ENCODE results near the gene KIF5A. TPM values are rescaled to one million over a fixed set of nuclear protein-coding genes. Genes with fewer than 3 reads are reported as not detected.

Gene KIF5A
- total RNA-seq, result under 0.01 TPM in 1 of 2 replicates, not detected in the other

GRCh38 chr12:57549909-57550640 is at the start of gene KIF5A:
TSS of gene KIF5A (plus strand) at chr12:57550044. CDS start at chr12:57550272, 228 bp downstream.

DNA sequence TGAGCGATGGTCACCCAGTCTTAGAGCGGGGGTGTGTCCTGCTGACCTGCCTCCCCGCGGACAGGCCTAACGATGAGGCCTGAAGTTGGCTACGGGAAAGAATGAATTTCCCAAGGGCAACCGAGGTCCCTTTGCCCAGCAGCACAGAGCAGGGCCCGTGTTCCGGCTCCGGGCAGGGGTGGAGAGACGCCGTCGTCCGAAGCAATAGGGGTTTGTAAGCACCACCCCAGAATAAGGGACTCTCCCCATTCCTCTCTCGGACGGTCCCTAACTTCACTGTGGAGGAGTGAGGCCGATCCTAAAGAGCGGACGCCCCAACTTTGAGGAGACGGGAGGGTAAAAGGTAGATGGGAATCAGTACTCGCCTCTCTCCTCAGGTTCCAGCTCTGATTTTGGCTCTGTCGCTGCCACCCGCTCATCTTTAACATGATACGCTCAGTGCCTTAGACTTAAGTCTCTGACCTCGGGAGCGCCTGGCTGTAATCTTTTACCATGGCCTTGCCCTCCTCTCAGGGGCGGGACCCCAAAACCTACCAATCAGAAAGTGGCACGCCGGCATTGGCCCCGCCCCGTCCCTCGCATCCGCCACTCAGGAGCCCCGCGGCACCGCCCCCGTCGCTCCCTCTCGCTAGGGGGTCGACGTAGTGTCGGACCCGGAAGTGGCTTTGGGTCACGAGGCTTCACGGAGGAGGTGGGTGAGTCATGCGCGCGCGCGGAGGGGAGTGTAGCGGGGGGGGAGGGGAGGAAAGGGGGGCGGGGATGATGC is 29.6 kb upstream of the KIF5A start, which contains the start of gene DDIT3:
TSS of gene DDIT3 (minus strand) at position 462 of the 766 bp plus-strand sequence. CDS start 3,108 bp downstream, outside the sequence.

GRCh38 chr12:57522011-57522886 is 27.6 kb upstream of the KIF5A start, which contains the start of gene MBD6:
TSS of gene MBD6 (plus strand) at chr12:57522824. CDS start at chr12:57524304, 1,480 bp downstream.

DNA sequence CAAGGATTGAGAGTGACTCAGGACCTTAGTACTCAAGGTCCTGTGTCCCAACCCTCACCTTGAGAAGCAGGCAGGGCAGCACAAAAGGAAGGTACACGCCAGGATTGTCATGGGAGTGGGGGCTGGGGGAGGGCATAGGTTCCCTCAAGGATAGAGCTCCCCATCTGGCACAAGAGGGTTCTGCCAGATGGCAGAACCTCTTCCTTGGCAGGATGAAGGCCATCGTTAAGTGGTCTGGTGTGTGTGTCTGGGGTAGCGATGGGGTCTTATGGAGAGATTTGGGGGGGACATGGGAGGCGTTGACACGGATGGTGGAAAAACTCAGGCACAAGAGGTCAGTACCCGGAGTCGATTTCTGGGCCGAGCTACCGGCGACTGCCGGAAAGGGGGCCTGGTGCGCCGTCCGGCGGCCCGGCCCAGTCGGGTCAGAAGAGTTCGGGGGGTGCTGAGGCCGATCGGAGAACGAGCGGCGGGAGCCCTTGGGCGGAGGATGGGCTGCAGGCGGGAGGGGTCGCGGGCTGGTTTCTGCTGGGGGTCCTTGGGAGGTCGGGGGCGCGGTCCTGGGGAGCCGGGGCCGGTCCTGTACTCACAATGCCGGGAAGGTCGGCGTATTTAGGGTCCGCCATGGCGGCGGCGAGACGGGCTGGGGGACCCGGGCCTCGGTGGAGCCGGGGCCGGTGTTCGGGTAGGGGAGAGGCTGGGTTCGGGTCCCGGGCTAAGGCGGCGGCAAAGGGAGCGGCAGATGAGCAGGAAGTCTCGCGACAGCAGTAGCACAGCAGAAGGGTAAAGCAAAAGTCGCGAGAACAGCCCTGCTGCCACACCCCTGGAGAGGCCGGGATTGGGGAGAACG is 3.2 kb upstream of the KIF5A start, which contains the start of gene DCTN2:
TSS of gene DCTN2 (minus strand) at position 755 of the 850 bp plus-strand sequence. CDS start at position 626, 129 bp downstream.

GRCh38 chr12:57590864-57591781 is 41.3 kb downstream of the KIF5A start, which contains the start of gene PIP4K2C:
TSS of gene PIP4K2C (plus strand) at chr12:57591192. CDS start at chr12:57591290, 98 bp downstream.

GRCh38 chr12:57604454-57604991 is 54.7 kb downstream of the KIF5A start, which contains the start of gene DTX3:
TSS of gene DTX3 (plus strand) at chr12:57604824. CDS start at chr12:57606518, 1,694 bp downstream.

GRCh38 chr12:57611108-57611826 is 61.4 kb downstream of the KIF5A start, which contains the start of gene ARHGEF25:
TSS of gene ARHGEF25 (plus strand) at chr12:57611435. CDS start at chr12:57611895, 460 bp downstream.

DNA sequence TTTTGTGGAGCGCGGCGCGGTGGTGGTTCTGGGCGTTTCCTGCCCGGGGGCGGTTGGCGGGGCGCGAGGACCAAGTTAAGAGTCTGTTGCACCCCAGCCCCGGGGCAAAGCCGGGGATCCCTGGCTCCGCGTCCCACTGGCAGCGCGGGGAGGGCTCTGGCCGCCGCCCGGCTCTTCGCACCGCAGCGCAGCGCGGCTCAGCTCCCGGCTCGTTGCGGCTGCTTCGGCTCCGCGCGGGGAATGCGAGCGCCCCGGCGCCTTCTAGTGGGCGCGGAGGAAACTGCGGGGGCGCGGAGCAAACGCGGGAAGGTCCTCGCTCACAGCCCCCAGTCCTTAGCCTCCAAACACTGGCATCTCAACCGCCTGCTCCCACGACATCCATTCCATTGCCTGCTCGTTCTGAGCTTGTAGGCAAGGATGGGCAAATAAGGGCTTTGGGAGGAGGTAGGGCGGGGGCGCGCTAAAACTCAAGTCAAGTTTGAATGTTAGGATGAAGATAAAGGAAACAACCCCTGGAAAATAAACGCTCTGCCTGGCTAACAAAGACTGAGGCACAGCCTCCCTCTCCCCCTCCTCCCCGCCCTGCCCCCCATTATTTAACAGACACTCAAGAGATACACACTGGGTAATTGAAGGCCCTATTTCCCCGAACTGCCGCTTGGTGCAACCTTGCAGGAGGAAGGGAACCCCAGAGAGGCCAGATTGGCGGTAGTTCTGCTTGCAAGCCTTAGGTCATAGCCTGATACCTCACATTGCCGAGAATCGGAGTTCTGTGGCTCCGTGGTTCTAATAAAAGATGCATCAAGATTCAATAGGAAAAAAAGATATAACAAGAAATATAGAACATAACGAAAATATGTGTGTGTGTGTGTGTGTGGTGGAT is 83.4 kb downstream of the KIF5A start, which contains the start of gene B4GALNT1:
TSS of gene B4GALNT1 (minus strand) at position 244 of the 883 bp plus-strand sequence. CDS start 1,069 bp downstream, outside the sequence.

Other genes starting within 250 kb of the KIF5A start
- 6.7 and 12.6 TPM in 2 replicates for gene R3HDM2, start 119.0 kb upstream of the KIF5A start, total RNA-seq
- not detected in 2 replicates for gene INHBC, start 115.3 kb upstream of the KIF5A start, total RNA-seq
- gene INHBE, start 94.7 kb upstream of the KIF5A start, total RNA-seq, result 0.96 and 1.3 TPM in 2 replicates
- under 0.01 TPM in 1 of 2 replicates, not detected in the other for gene GLI1, start 90.3 kb upstream of the KIF5A start, total RNA-seq
- gene ARHGAP9, start 70.2 kb upstream of the KIF5A start, total RNA-seq, result not detected in 2 replicates
- 191 and 216 TPM in 2 replicates for gene MARS1, start 62.0 kb upstream of the KIF5A start, total RNA-seq
- gene DDIT3, start 29.5 kb upstream of the KIF5A start, total RNA-seq, result 75.9 and 79.7 TPM in 2 replicates
- gene MBD6, start 27.2 kb upstream of the KIF5A start, total RNA-seq, result 4.5 and 6.0 TPM in 2 replicates
- gene DCTN2, start 2.9 kb upstream of the KIF5A start, total RNA-seq, result 77.6 and 95.4 TPM in 2 replicates
- gene PIP4K2C, start 41.1 kb downstream of the KIF5A start, total RNA-seq, result 47.5 and 52.2 TPM in 2 replicates
- gene DTX3, start 54.8 kb downstream of the KIF5A start, total RNA-seq, result 2.1 and 7.0 TPM in 2 replicates
- gene ARHGEF25, start 61.4 kb downstream of the KIF5A start, total RNA-seq, result 1.9 and 2.2 TPM in 2 replicates
- 0.48 TPM in 1 of 2 replicates, not detected in the other for gene B4GALNT1, start 83.2 kb downstream of the KIF5A start, total RNA-seq
- 126 and 136 TPM in 2 replicates for gene OS9, start 144.1 kb downstream of the KIF5A start, total RNA-seq
- gene AGAP2, start 188.7 kb downstream of the KIF5A start, total RNA-seq, result under 0.01 and 0.21 TPM in 2 replicates
- 82.2 and 98.0 TPM in 2 replicates for gene TSPAN31, start 195.0 kb downstream of the KIF5A start, total RNA-seq
- 128 and 199 TPM in 2 replicates for gene CDK4, start 202.3 kb downstream of the KIF5A start, total RNA-seq
- 7.7 and 11.1 TPM in 2 replicates for gene MARCHF9, start 205.1 kb downstream of the KIF5A start, total RNA-seq
- gene CYP27B1, start 217.0 kb downstream of the KIF5A start, total RNA-seq, result 3.2 and 6.5 TPM in 2 replicates
- gene METTL1, start 222.1 kb downstream of the KIF5A start, total RNA-seq, result 5.5 and 13.3 TPM in 2 replicates
- 3.6 and 10.4 TPM in 2 replicates for gene EEF1AKMT3, start 222.6 kb downstream of the KIF5A start, total RNA-seq
- gene TSFM, start 232.7 kb downstream of the KIF5A start, total RNA-seq, result 15.3 and 23.6 TPM in 2 replicates

Data from tracheal epithelial cell (primary cell).